GM23338 (cell line): ENCODE results near the gene PRPF40B. TPM values are rescaled to one million over a fixed set of nuclear protein-coding genes. Genes with fewer than 3 reads are reported as not detected.

Experiments
- ATAC-seq: fragments of 200-7000 bp; cut with Tn5 transposase; 3 replicates; pipeline ENCODE4 v1.9.1; 2020
- DNase-seq: peaks from one replicate; pipeline ENCODE4 v3.0.0-alpha.2; 2015; ENCODE audit warnings: low spot score
- H2AFZ ChIP-seq: fragments of 200-600 bp; sonication (generic); 2 replicates; pipeline ENCODE4 v1.8.0; 2016; ENCODE audit warnings: antibody characterized with exemption, mild to moderate bottlenecking, moderate library complexity
- H3F3A ChIP-seq: fragments of 200-600 bp; sonication (generic); replicated peaks from 2 replicates; pipeline ENCODE4 v1.8.0; 2017; ENCODE audit warnings: antibody characterized with exemption, mixed run types, low read depth
- H3K27ac ChIP-seq: fragments of 200-600 bp; sonication (generic); 2 replicates; pipeline ENCODE4 v1.6.1; 2016; ENCODE audit warnings: low read depth
- H3K27me3 ChIP-seq: fragments of 200-600 bp; sonication (generic); 2 replicates; pipeline ENCODE4 v1.8.0; 2016; ENCODE audit warnings: mild to moderate bottlenecking, mixed run types, moderate library complexity; ENCODE audit not compliant: insufficient read depth
- H3K36me3 ChIP-seq: fragments of 200-600 bp; sonication (generic); 2 replicates; pipeline ENCODE4 v1.8.0; 2016; ENCODE audit warnings: mild to moderate bottlenecking; ENCODE audit not compliant: insufficient read depth
- H3K4me1 ChIP-seq: fragments of 200-600 bp; sonication (generic); 2 replicates; pipeline ENCODE4 v1.8.0; 2016; ENCODE audit warnings: mild to moderate bottlenecking, moderate library complexity; ENCODE audit not compliant: insufficient read depth
- H3K4me2 ChIP-seq: fragments of 200-600 bp; sonication (generic); 2 replicates; pipeline ENCODE4 v1.7.1; 2017; ENCODE audit warnings: mixed run types
- H3K4me3 ChIP-seq: fragments of 200-600 bp; sonication (generic); 2 replicates; pipeline ENCODE4 v1.6.1; 2016; ENCODE audit warnings: mixed run types
- H3K79me2 ChIP-seq: fragments of 200-600 bp; sonication (generic); replicated peaks from 2 replicates; pipeline ENCODE4 v1.8.0; 2017; ENCODE audit warnings: mild to moderate bottlenecking; ENCODE audit not compliant: insufficient read depth
- H3K9me2 ChIP-seq: fragments of 200-600 bp; sonication (generic); 2 replicates; pipeline ENCODE4 v1.8.0; 2017; ENCODE audit not compliant: insufficient read depth
- H4K20me1 ChIP-seq: fragments of 200-600 bp; sonication (generic); replicated peaks from 2 replicates; pipeline ENCODE4 v1.8.0; 2017; ENCODE audit warnings: mild to moderate bottlenecking; ENCODE audit not compliant: insufficient read depth
- H3K27ac Mint-ChIP-seq: 2 replicates; pipeline ENCODE4 v1.8.0; 2020; ENCODE audit warnings: inconsistent platforms, mild to moderate bottlenecking, moderate library complexity, mixed read lengths
- H3K27me3 Mint-ChIP-seq: 3 replicates; pipeline ENCODE4 v1.8.0; 2022; ENCODE audit warnings: low read depth, mild to moderate bottlenecking, moderate library complexity, mixed read lengths, inconsistent platforms; ENCODE audit not compliant: insufficient read depth, poor library complexity
- H3K36me3 Mint-ChIP-seq: 3 replicates; pipeline ENCODE4 v1.8.0; 2021; ENCODE audit warnings: low read depth, mild to moderate bottlenecking, inconsistent platforms, moderate library complexity, mixed read lengths
- H3K4me1 Mint-ChIP-seq: 3 replicates; pipeline ENCODE4 v1.8.0; 2020; ENCODE audit warnings: mild to moderate bottlenecking, inconsistent platforms, mixed read lengths
- H3K4me3 Mint-ChIP-seq: 3 replicates; pipeline ENCODE4 v1.8.0; 2021; ENCODE audit warnings: moderate library complexity, mild to moderate bottlenecking, inconsistent platforms, mixed read lengths
- H3K9me3 Mint-ChIP-seq: 3 replicates; pipeline ENCODE4 v1.8.0; 2020; ENCODE audit warnings: moderate library complexity, mild to moderate bottlenecking, inconsistent platforms, mixed read lengths
- CREB1 ChIP-seq: fragments of 250-450 bp; sonication (Bioruptor Pico); IDR thresholded peaks from 2 replicates; pipeline ENCODE4 v1.5.0; 2020; ENCODE audit warnings: low read depth, mild to moderate bottlenecking, moderate library complexity
- CTCF ChIP-seq, 2 experiments: fragments of 200-600 bp in 1 of 2; sonication (generic) in 1 of 2; conservative IDR thresholded peaks; 2 replicates each; pipeline versions ENCODE4 v1.5.1 to v1.6.1; 2016 to 2017; ENCODE audit warnings: antibody characterized with exemption in 2 of 2, low read depth in 2 of 2, mild to moderate bottlenecking in 2 of 2, moderate library complexity in 1 of 2
- ETS1 ChIP-seq: IDR thresholded peaks from 2 replicates; pipeline ENCODE4 v1.6.1; 2016; ENCODE audit warnings: antibody characterized with exemption
- JUNB ChIP-seq: IDR thresholded peaks from one replicate; pipeline ENCODE4 v1.6.1; 2016; ENCODE audit warnings: antibody characterized with exemption; ENCODE audit not compliant: unreplicated experiment
- POLR2AphosphoS5 ChIP-seq: IDR thresholded peaks from 2 replicates; pipeline ENCODE4 v1.6.1; 2016; ENCODE audit warnings: antibody characterized with exemption, low read depth
- STAT1 ChIP-seq: IDR thresholded peaks from one replicate; pipeline ENCODE4 v1.6.1; 2016; ENCODE audit warnings: antibody characterized with exemption; ENCODE audit not compliant: unreplicated experiment
- ZNF462 ChIP-seq: fragments of 250-450 bp; sonication (Bioruptor Pico); IDR thresholded peaks from 2 replicates; pipeline ENCODE4 v1.5.0; 2020; ENCODE audit warnings: mild to moderate bottlenecking, moderate library complexity
- long read RNA-seq: library from polyadenylated mRNA; unstranded; transcript quantifications from one replicate; pipeline ENCODE4 v2.0.0, GENCODE V29; 2020; ENCODE audit not compliant: unreplicated experiment
- polyA plus RNA-seq: library from polyadenylated mRNA; unstranded; fragments of >200 nt; fragmentation: Nextera tagmentation; extraction: Ambion mirVana; gene quantifications from 2 replicates; pipeline ENCODE4 v1.2.1, GENCODE V29; 2016
- total RNA-seq: library from RNA; depleted of rRNA; stranded (reverse); fragments of >200 nt; shearing (Covaris generic); gene quantifications from 2 replicates; pipeline ENCODE4 v1.2.3, GENCODE V29; 2014; rRNA removed

Gene PRPF40B
- 14.7 and 17.9 TPM in 2 replicates for total RNA-seq
- 16.7 and 19.0 TPM in 2 replicates for polyA plus RNA-seq
- long read RNA-seq, partial matches to known transcripts, result 4 of 23 reads
- long read RNA-seq, other reads (novel, unspliced or antisense), result 19 of 23 reads

- Mint-ChIP-seq H3K4me3 (peak within 1 kb of the TSS; percentile 85), H3K36me3 (peaks cover 3% of the 10 kb centered on the region; the same call in 1 of the 3 replicates), H3K27ac (peak within 1 kb of the TSS; percentile 82), H3K27me3 (peaks cover 15% of the 10 kb centered on the region), H3K9me3 (no peaks in the 10 kb centered on the region), H3K4me1 (peaks cover 38% of the 10 kb centered on the region)
- Histone ChIP-seq H3F3A (peaks cover 12% of the 10 kb centered on the region), H3K27me3 (peaks cover 15% of the 10 kb centered on the region; the same call in 1 of the 2 replicates), H3K27ac (peak within 1 kb of the TSS; percentile 97), H3K9me2 (no peaks in the 10 kb centered on the region), H3K79me2 (no peaks in the 10 kb centered on the region), H3K4me1 (peaks cover 31% of the 10 kb centered on the region), H3K36me3 (no peaks in the 10 kb centered on the region), H2AFZ (peak within 1 kb of the TSS; percentile 98), H3K4me2 (peak within 1 kb of the TSS; percentile 97), H3K4me3 (peak within 1 kb of the TSS; percentile 87), H4K20me1 (no peaks in the 10 kb centered on the region)
- DNase-seq (peak; percentile 90), ATAC-seq (peak; percentile 85)
- peak; percentile 29; the same call in 1 of the 2 replicates for TF ChIP-seq CREB1 (CRISPR knock-in tag)
- 0 out of 2 replicates have a peak, but pooled peaks have one; percentile 23 for TF ChIP-seq ETS1
- peak; percentile 95 for TF ChIP-seq POLR2AphosphoS5
- no peak for TF ChIP-seq STAT1
- peak; percentile 38 to 75 for TF ChIP-seq CTCF (conservative IDR thresholded peaks at IDR 0.05; ENCODE audit: low read depth in 2 of 2)
- no peak for TF ChIP-seq JUNB
Observed at GRCh38 chr12:49623142-49623904, at the start of gene PRPF40B. TSS of gene PRPF40B (plus strand) at chr12:49623561. CDS start at chr12:49623591, 30 bp downstream.

GRCh38 chr12:49577589-49578315 is 45.6 kb upstream of the PRPF40B start:
- DNase-seq, result no peak
- no peak overlapping the region for H3K27ac ChIP-seq
- H3K79me2 ChIP-seq, result 0 out of 2 replicates have a peak, but pooled peaks cover 15% of the 10 kb centered on the region
- H3K36me3 Mint-ChIP-seq, result peaks cover 8% of the 10 kb centered on the region; the same call in 1 of the 3 replicates
- peaks cover 9% of the 10 kb centered on the region for H3K4me1 Mint-ChIP-seq
- ATAC-seq, result no peak
- H3K36me3 ChIP-seq, result peaks cover 5% of the 10 kb centered on the region; the same call in 1 of the 2 replicates
- no peak overlapping the region for H3K4me2 ChIP-seq
- H3F3A ChIP-seq, result no peaks in the 10 kb centered on the region
- H3K4me3 ChIP-seq, result no peak overlapping the region
- H3K27me3 Mint-ChIP-seq, result peaks cover 7% of the 10 kb centered on the region
- no peak overlapping the region for H3K4me3 Mint-ChIP-seq
- 0 out of 2 replicates have a peak, but pooled peaks cover 2% of the 10 kb centered on the region for H4K20me1 ChIP-seq
- H3K4me1 ChIP-seq, result no peaks in the 10 kb centered on the region
- H3K27me3 ChIP-seq, result no peaks in the 10 kb centered on the region
- no peaks in the 10 kb centered on the region for H3K9me3 Mint-ChIP-seq
- no peaks in the 10 kb centered on the region for H3K9me2 ChIP-seq
- no peak overlapping the region for H2AFZ ChIP-seq
- H3K27ac Mint-ChIP-seq, result no peak overlapping the region
- no peak for TF ChIP-seq ZNF462 (CRISPR knock-in tag)
